SH-SY5Y (cell line): ENCODE measurements around the gene OPN1LW.

Experiments used
- GATA2 ChIP-seq: IDR thresholded peaks from 2 replicates; pipeline ENCODE4 v1.6.1; 2011; ENCODE audit warnings: mild to moderate bottlenecking, low read depth, low read length
- GATA3 ChIP-seq: IDR thresholded peaks from 2 replicates; pipeline ENCODE4 v1.6.1; 2011; ENCODE audit warnings: low read depth, mild to moderate bottlenecking, low read length, moderate library complexity

GRCh38 chrX:154121207-154121606 lies 22.8 kb upstream of the OPN1LW start:
- TF ChIP-seq GATA2 (no peak), GATA3 (no peak)
